HG02852 (cell line): ENCODE results near the gene ESM1.

Experiments
- ATAC-seq: cut with Tn5 transposase; IDR thresholded peaks from one replicate; pipeline ENCODE4 v1.9.1; 2021; ENCODE audit warnings: mild to moderate bottlenecking, moderate library complexity; ENCODE audit not compliant: unreplicated experiment

ESM1 gene

GRCh38 chr5:54986269-54986654, 869 bp upstream of the ESM1 start:
- ATAC-seq = no peak

GRCh38 chr5:54981928-54982327, 3.5 kb downstream of the ESM1 start:
- ATAC-seq = no peak

- no peak for ATAC-seq
Measured at GRCh38 chr5:54975701-54976100, 9.7 kb downstream of the ESM1 start.

- no peak for ATAC-seq
Measured at GRCh38 chr5:54969856-54970828, 15.3 kb downstream of the ESM1 start.

- no peak for ATAC-seq
Measured at GRCh38 chr5:54969242-54969641, 16.2 kb downstream of the ESM1 start.

GRCh38 chr5:54965806-54966205, 19.6 kb downstream of the ESM1 start:
- ATAC-seq = no peak

GRCh38 chr5:54964405-54964804, 21.0 kb downstream of the ESM1 start:
- no peak for ATAC-seq

- ATAC-seq = no peak
Measured at GRCh38 chr5:54959673-54960418, 25.5 kb downstream of the ESM1 start.

- ATAC-seq = no peak
Measured at GRCh38 chr5:54956922-54957321, 28.5 kb downstream of the ESM1 start.

- no peak for ATAC-seq
Measured at GRCh38 chr5:54947187-54947586, 38.2 kb downstream of the ESM1 start.

GRCh38 chr5:54946306-54946819, 39.0 kb downstream of the ESM1 start:
- no peak for ATAC-seq

GRCh38 chr5:54944364-54944763, 41.0 kb downstream of the ESM1 start:
- ATAC-seq = no peak

GRCh38 chr5:54942064-54942778, 43.2 kb downstream of the ESM1 start:
- no peak for ATAC-seq

GRCh38 chr5:54936201-54936600, 49.2 kb downstream of the ESM1 start:
- no peak for ATAC-seq

GRCh38 chr5:54932789-54933188, 52.6 kb downstream of the ESM1 start:
- no peak for ATAC-seq

- no peak for ATAC-seq
Measured at GRCh38 chr5:54930736-54931135, 54.7 kb downstream of the ESM1 start.
